Astrocyte (in vitro differentiated cells and primary cell): ENCODE measurements around the gene CDKN2B-AS1. TPM values are rescaled to one million over a fixed set of nuclear protein-coding genes. Genes with fewer than 3 reads are reported as not detected.
A peak's percentile ranks its signal among the peaks of the same experiment; 100 is the strongest.

Experiments used
- DNase-seq: peaks from one replicate; pipeline ENCODE4 v3.0.0-alpha.2; 2010; ENCODE audit warnings: low read depth
- FAIRE-seq: peaks from 2 replicates; lab custom pipeline; 2011; peaks lifted over from hg19 to GRCh38; lab: Jason Lieb, UNC
- H2AFZ ChIP-seq: 2 replicates; pipeline ENCODE4 v1.6.0; 2012; ENCODE audit warnings: low read depth, low read length, inconsistent platforms
- H3K27ac ChIP-seq: 2 replicates; pipeline ENCODE4 v1.5.1; 2011; ENCODE audit warnings: low read depth, low read length, inconsistent platforms
- H3K27me3 ChIP-seq: 2 replicates; pipeline ENCODE4 v1.6.0; 2011; ENCODE audit warnings: low read length, inconsistent platforms; ENCODE audit not compliant: insufficient read depth
- H3K36me3 ChIP-seq: 2 replicates; pipeline ENCODE4 v1.5.1; 2011; ENCODE audit warnings: low read length, inconsistent platforms; ENCODE audit not compliant: insufficient read depth
- H3K4me1 ChIP-seq: 2 replicates; pipeline ENCODE4 v1.5.1; 2011; ENCODE audit warnings: low read length, inconsistent platforms; ENCODE audit not compliant: insufficient read depth
- H3K4me2 ChIP-seq: 2 replicates; pipeline ENCODE4 v1.6.0; 2012; ENCODE audit warnings: low read length, inconsistent platforms
- H3K4me3 ChIP-seq: 2 replicates; pipeline ENCODE4 v1.5.1; 2011; ENCODE audit warnings: low read depth, mild to moderate bottlenecking, low read length, inconsistent platforms; ENCODE audit not compliant: insufficient read depth
- H3K79me2 ChIP-seq: 2 replicates; pipeline ENCODE4 v1.6.0; 2012; ENCODE audit warnings: mild to moderate bottlenecking, low read length, inconsistent platforms; ENCODE audit not compliant: insufficient read depth
- H3K9ac ChIP-seq: 2 replicates; pipeline ENCODE4 v1.6.0; 2012; ENCODE audit warnings: mild to moderate bottlenecking, low read length, inconsistent platforms
- H3K9me3 ChIP-seq: 2 replicates; pipeline ENCODE4 v1.5.1; 2012; ENCODE audit warnings: low read depth, mild to moderate bottlenecking, low read length, inconsistent platforms; ENCODE audit not compliant: insufficient read depth
- H4K20me1 ChIP-seq: 2 replicates; pipeline ENCODE4 v1.6.0; 2012; ENCODE audit warnings: low read length, inconsistent platforms; ENCODE audit not compliant: insufficient read depth
- H3K27ac Mint-ChIP-seq: one replicate; pipeline ENCODE4 v1.8.0; 2021; ENCODE audit warnings: mild to moderate bottlenecking, mixed read lengths; ENCODE audit not compliant: unreplicated experiment
- H3K27me3 Mint-ChIP-seq: one replicate; pipeline ENCODE4 v1.8.0; 2021; ENCODE audit warnings: low read depth, mixed read lengths; ENCODE audit not compliant: unreplicated experiment
- H3K36me3 Mint-ChIP-seq: one replicate; pipeline ENCODE4 v1.8.0; 2021; ENCODE audit warnings: low read depth, mixed read lengths; ENCODE audit not compliant: unreplicated experiment
- H3K4me1 Mint-ChIP-seq: one replicate; pipeline ENCODE4 v1.8.0; 2021; ENCODE audit warnings: low read depth, mixed read lengths; ENCODE audit not compliant: unreplicated experiment
- H3K4me3 Mint-ChIP-seq: one replicate; pipeline ENCODE4 v1.8.0; 2021; ENCODE audit warnings: mild to moderate bottlenecking, moderate library complexity, mixed read lengths; ENCODE audit not compliant: unreplicated experiment
- H3K9me3 Mint-ChIP-seq: one replicate; pipeline ENCODE4 v1.8.0; 2021; ENCODE audit warnings: mild to moderate bottlenecking, mixed read lengths; ENCODE audit not compliant: unreplicated experiment
- CTCF ChIP-seq: IDR thresholded peaks from 2 replicates; pipeline ENCODE4 v1.5.1; 2011; ENCODE audit warnings: low read depth, mild to moderate bottlenecking, inconsistent platforms, low read length, moderate library complexity; ENCODE audit not compliant: insufficient read depth
- EZH2 ChIP-seq: IDR thresholded peaks from 2 replicates; pipeline ENCODE4 v1.6.1; 2012; ENCODE audit warnings: mild to moderate bottlenecking, low read length, inconsistent platforms; ENCODE audit not compliant: insufficient read depth
- total RNA-seq: library from RNA; stranded (reverse); gene quantifications from 2 replicates; pipeline ENCODE4 v1.2.1, GENCODE V29; 2021

The CDKN2B-AS1 gene
- total RNA-seq, 1 donor from 2014 or later = 2.3 TPM

GRCh38 chr9:22165144-22165543, 170.6 kb downstream of the CDKN2B-AS1 start:
- Histone ChIP-seq H3K27ac (no peak overlapping the region), H3K27me3 (no peaks in the 10 kb centered on the region), H3K79me2 (no peaks in the 10 kb centered on the region), H2AFZ (no peak overlapping the region), H3K9me3 (no peaks in the 10 kb centered on the region), H3K9ac (no peak overlapping the region), H3K4me1 (peaks cover 13% of the 10 kb centered on the region), H3K36me3 (no peaks in the 10 kb centered on the region), H3K4me2 (peak overlapping the region; percentile 14), H4K20me1 (no peaks in the 10 kb centered on the region), H3K4me3 (no peak overlapping the region)
- FAIRE-seq (no peak), DNase-seq (peak; percentile 60)
- Mint-ChIP-seq H3K27me3 (no peaks in the 10 kb centered on the region), H3K27ac (no peak overlapping the region), H3K4me1 (peaks cover 18% of the 10 kb centered on the region), H3K4me3 (no peak overlapping the region), H3K36me3 (no peaks in the 10 kb centered on the region), H3K9me3 (no peaks in the 10 kb centered on the region)
- no peak for TF ChIP-seq CTCF
- TF ChIP-seq EZH2 = no peak

GRCh38 chr9:22169243-22169642, 174.7 kb downstream of the CDKN2B-AS1 start:
- H3K27me3 Mint-ChIP-seq = no peaks in the 10 kb centered on the region
- H3K4me3 Mint-ChIP-seq = no peak overlapping the region
- Histone ChIP-seq H3K4me3 (no peak overlapping the region), H3K4me2 (no peak overlapping the region), H3K27me3 (no peaks in the 10 kb centered on the region), H4K20me1 (no peaks in the 10 kb centered on the region), H3K27ac (peak overlapping the region; percentile 7), H2AFZ (peak overlapping the region; percentile 14), H3K4me1 (peaks cover 23% of the 10 kb centered on the region), H3K9ac (no peak overlapping the region), H3K79me2 (no peaks in the 10 kb centered on the region), H3K9me3 (no peaks in the 10 kb centered on the region), H3K36me3 (no peaks in the 10 kb centered on the region)
- H3K36me3 Mint-ChIP-seq = no peaks in the 10 kb centered on the region
- no peak for FAIRE-seq
- H3K27ac Mint-ChIP-seq = no peak overlapping the region
- no peak for DNase-seq
- peaks cover 19% of the 10 kb centered on the region for H3K4me1 Mint-ChIP-seq
- H3K9me3 Mint-ChIP-seq = no peaks in the 10 kb centered on the region
- no peak for TF ChIP-seq CTCF
- TF ChIP-seq EZH2 = no peak

GRCh38 chr9:22169727-22170503, 175.3 kb downstream of the CDKN2B-AS1 start:
- Mint-ChIP-seq H3K4me1 (peaks cover 17% of the 10 kb centered on the region), H3K4me3 (no peak overlapping the region), H3K36me3 (no peaks in the 10 kb centered on the region), H3K27me3 (no peaks in the 10 kb centered on the region), H3K9me3 (no peaks in the 10 kb centered on the region), H3K27ac (no peak overlapping the region)
- no peaks in the 10 kb centered on the region for H3K27me3 ChIP-seq
- H3K4me2 ChIP-seq = no peak overlapping the region
- no peak overlapping the region for H2AFZ ChIP-seq
- H3K9ac ChIP-seq = no peak overlapping the region
- H4K20me1 ChIP-seq = no peaks in the 10 kb centered on the region
- H3K4me1 ChIP-seq = peaks cover 22% of the 10 kb centered on the region
- TF ChIP-seq EZH2 = no peak
- no peak for TF ChIP-seq CTCF
- no peaks in the 10 kb centered on the region for H3K79me2 ChIP-seq
- no peaks in the 10 kb centered on the region for H3K36me3 ChIP-seq
- H3K9me3 ChIP-seq = no peaks in the 10 kb centered on the region
- peak overlapping the region; percentile 31 for H3K27ac ChIP-seq
- no peak for FAIRE-seq
- peak; percentile 69 for DNase-seq
- H3K4me3 ChIP-seq = no peak overlapping the region
